ENCODE measurements around the gene LMNTD1. TPM values are rescaled to one million over a fixed set of nuclear protein-coding genes. Genes with fewer than 3 reads are reported as not detected.
A peak's percentile ranks its signal among the peaks of the same experiment; 100 is the strongest.

Gene LMNTD1
- total and polyA plus RNA-seq, 8 donors, result not detected

- H3K27me3 ChIP-seq, result no peaks in the 10 kb centered on the region
- no peak overlapping the region for H3K4me3 ChIP-seq
- H3K4me1 ChIP-seq, result no peaks in the 10 kb centered on the region
- no peaks in the 10 kb centered on the region for H3K36me3 ChIP-seq
- H3K27ac ChIP-seq, result no peak overlapping the region
- TF ChIP-seq CTCF (IDR thresholded peaks at IDR 0.05) (no peak), POLR2AphosphoS5 (IDR thresholded peaks at IDR 0.05) (no peak), POLR2A (IDR thresholded peaks at IDR 0.05) (no peak), EP300 (IDR thresholded peaks at IDR 0.05) (no peak)
- intact Hi-C loops (cut with DNase I; ENCODE audit: low total_unique reads), result no loop called here
- DNase-seq, result no peak
- WGBS, 5 donors, result 50 to 69% (median 57%) methylated on average over 4 to 5 of the region's 5 CpGs
- H3K9me3 ChIP-seq, result peaks cover 0 to 8% (median 0%) of the 10 kb centered on the region in 4 donors
Measured at GRCh38 chr12:25592725-25593495, 39.8 kb upstream of the LMNTD1 start.

- TF ChIP-seq EP300 (IDR thresholded peaks at IDR 0.05), result no peak
- TF ChIP-seq POLR2A (IDR thresholded peaks at IDR 0.05), result no peak
- no peak for TF ChIP-seq CTCF (IDR thresholded peaks at IDR 0.05)
- H3K4me3 ChIP-seq, result no peak overlapping the region
- H3K4me1 ChIP-seq, result no peaks in the 10 kb centered on the region
- intact Hi-C loops (cut with DNase I; ENCODE audit: low total_unique reads), result no loop called here
- H3K27ac ChIP-seq, result no peak overlapping the region
- no peaks in the 10 kb centered on the region for H3K36me3 ChIP-seq
- DNase-seq, result no peak
- H3K9me3 ChIP-seq, result peaks cover 0 to 17% (median 0%) of the 10 kb centered on the region in 4 donors
- no peaks in the 10 kb centered on the region for H3K27me3 ChIP-seq
Measured at GRCh38 chr12:25591144-25591543, 38.1 kb upstream of the LMNTD1 start.

- 67 to 80% (median 74%) methylated on average over 5 of the region's 5 CpGs for WGBS, 5 donors
- no peaks in the 10 kb centered on the region for H3K4me1 ChIP-seq
- no peaks in the 10 kb centered on the region for H3K27me3 ChIP-seq
- intact Hi-C loops (cut with DNase I; ENCODE audit: low total_unique reads), result no loop called here
- no peak overlapping the region for H3K27ac ChIP-seq
- H3K4me3 ChIP-seq, result no peak overlapping the region
- H3K9me3 ChIP-seq, result peaks cover 0 to 17% (median 0%) of the 10 kb centered on the region in 4 donors
- DNase-seq, result peak in 1 of 2 donors; percentile 43
- H3K36me3 ChIP-seq, result no peaks in the 10 kb centered on the region
- TF ChIP-seq EP300 (IDR thresholded peaks at IDR 0.05), result no peak
- no peak for TF ChIP-seq POLR2A (IDR thresholded peaks at IDR 0.05)
- TF ChIP-seq CTCF (IDR thresholded peaks at IDR 0.05), result no peak
- no peak for TF ChIP-seq POLR2AphosphoS5 (IDR thresholded peaks at IDR 0.05)
Measured at GRCh38 chr12:25590011-25590721, 37.1 kb upstream of the LMNTD1 start.

GRCh38 chr12:25587346-25587745, 34.3 kb upstream of the LMNTD1 start:
- H3K9me3 ChIP-seq, result peaks cover 0 to 12% (median 0%) of the 10 kb centered on the region in 4 donors
- no peaks in the 10 kb centered on the region for H3K36me3 ChIP-seq
- intact Hi-C loops (cut with DNase I; ENCODE audit: low total_unique reads), result no loop called here
- no peaks in the 10 kb centered on the region for H3K27me3 ChIP-seq
- WGBS, 5 donors, result 77 to 91% (median 83%) methylated on average over 4 of the region's 4 CpGs
- H3K4me1 ChIP-seq, result no peaks in the 10 kb centered on the region
- no peak overlapping the region for H3K4me3 ChIP-seq
- H3K27ac ChIP-seq, result no peak overlapping the region
- no peak for DNase-seq
- no peak for TF ChIP-seq POLR2A (IDR thresholded peaks at IDR 0.05)

- Histone ChIP-seq H3K36me3 (no peaks in the 10 kb centered on the region), H3K4me1 (no peaks in the 10 kb centered on the region), H3K9me3 (peaks cover 0 to 9% (median 0%) of the 10 kb centered on the region in 4 donors), H3K27me3 (no peaks in the 10 kb centered on the region), H3K4me3 (no peak overlapping the region), H3K27ac (no peak overlapping the region)
- TF ChIP-seq POLR2A (IDR thresholded peaks at IDR 0.05), result no peak
- TF ChIP-seq EP300 (IDR thresholded peaks at IDR 0.05), result no peak
- TF ChIP-seq CTCF (IDR thresholded peaks at IDR 0.05), result no peak
- TF ChIP-seq POLR2AphosphoS5 (IDR thresholded peaks at IDR 0.05), result no peak
- DNase-seq, result no peak
- intact Hi-C loops (cut with DNase I; ENCODE audit: low total_unique reads), result no loop called here
- WGBS, 5 donors, result 76 to 84% (median 83%) methylated on average over 5 of the region's 5 CpGs
Measured at GRCh38 chr12:25585662-25586061, 32.6 kb upstream of the LMNTD1 start.

All from stomach (tissue), 9 donors.